GM12801 (cell line): ENCODE results near the gene CCNF.

Experiments
- TF ChIP-seq, protein P1 (sequence below): IDR thresholded peaks from one replicate; pipeline ENCODE4 v1.5.1; 2011; ENCODE audit warnings: control low read depth; ENCODE audit not compliant: insufficient read length; ENCODE audit errors: extremely low read depth

CCNF gene

GRCh38 chr16:2475413-2476344, 46.4 kb downstream of the CCNF start:
- TF ChIP-seq, protein P1, sequence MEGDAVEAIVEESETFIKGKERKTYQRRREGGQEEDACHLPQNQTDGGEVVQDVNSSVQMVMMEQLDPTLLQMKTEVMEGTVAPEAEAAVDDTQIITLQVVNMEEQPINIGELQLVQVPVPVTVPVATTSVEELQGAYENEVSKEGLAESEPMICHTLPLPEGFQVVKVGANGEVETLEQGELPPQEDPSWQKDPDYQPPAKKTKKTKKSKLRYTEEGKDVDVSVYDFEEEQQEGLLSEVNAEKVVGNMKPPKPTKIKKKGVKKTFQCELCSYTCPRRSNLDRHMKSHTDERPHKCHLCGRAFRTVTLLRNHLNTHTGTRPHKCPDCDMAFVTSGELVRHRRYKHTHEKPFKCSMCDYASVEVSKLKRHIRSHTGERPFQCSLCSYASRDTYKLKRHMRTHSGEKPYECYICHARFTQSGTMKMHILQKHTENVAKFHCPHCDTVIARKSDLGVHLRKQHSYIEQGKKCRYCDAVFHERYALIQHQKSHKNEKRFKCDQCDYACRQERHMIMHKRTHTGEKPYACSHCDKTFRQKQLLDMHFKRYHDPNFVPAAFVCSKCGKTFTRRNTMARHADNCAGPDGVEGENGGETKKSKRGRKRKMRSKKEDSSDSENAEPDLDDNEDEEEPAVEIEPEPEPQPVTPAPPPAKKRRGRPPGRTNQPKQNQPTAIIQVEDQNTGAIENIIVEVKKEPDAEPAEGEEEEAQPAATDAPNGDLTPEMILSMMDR: no peak

DNA sequence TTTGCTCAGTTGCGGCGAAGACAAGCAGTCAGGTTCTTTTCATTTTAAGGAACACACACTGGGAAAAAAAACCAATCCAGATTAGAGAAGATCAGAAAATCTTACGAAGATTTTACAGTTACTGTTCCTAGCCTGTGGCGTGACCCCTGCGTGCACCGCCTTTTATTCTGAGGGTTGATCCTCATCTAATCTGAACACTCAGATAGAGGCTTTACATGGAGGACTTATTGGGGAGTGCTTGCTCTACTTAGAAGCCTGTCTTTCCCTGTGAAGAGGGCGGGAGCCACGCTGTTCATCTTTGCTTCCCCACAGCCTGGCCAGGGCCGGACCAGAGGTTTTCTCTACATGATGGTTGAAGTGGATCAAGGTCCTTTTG, 47.1 kb downstream of the CCNF start:
- TF ChIP-seq, protein P1: no peak

GRCh38 chr16:2476741-2477140, 47.5 kb downstream of the CCNF start:
- TF ChIP-seq, protein P1: no peak

DNA sequence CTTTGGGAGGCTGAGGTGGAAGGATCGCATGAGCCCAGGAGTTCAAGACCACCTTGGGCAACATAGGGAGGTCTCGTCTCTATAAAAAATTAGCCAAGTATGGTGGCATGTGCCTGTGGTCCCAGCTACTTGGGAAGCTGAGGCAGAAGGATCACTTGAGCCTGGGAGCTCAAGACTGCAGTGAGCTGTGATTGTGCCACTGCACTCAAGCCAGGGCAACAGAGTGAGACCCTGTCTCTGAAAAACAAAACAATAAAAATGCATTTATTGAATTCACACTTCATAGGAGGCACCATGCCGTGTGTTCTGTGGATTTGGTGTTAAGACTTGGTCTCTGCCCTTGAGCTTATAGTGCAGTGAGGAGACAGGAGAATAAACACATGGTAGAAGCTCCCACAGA, 48.1 kb downstream of the CCNF start:
- TF ChIP-seq, protein P1: no peak

- TF ChIP-seq, protein P1: no peak
Measured at GRCh38 chr16:2478279-2478678, 49.0 kb downstream of the CCNF start.

DNA sequence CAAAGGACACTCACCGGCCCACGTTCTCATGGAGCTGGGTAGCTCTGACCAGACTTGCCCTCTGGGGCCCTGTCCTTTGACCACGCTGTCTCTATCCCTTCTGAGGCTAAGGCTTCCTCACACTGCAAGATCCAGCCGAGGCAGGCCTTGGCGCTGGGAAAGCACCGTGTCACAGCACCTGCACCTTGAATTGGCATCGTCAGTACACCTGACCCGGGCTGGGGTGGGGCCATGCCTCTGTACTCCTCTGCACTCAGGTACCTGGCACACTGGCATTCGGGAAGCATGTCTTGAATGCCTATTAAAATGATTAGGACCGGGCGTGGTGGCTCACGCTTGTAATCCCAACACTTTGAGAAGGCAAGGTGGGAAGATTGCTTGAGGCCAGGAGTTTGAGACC, 51.7 kb downstream of the CCNF start:
- TF ChIP-seq, protein P1: no peak

DNA sequence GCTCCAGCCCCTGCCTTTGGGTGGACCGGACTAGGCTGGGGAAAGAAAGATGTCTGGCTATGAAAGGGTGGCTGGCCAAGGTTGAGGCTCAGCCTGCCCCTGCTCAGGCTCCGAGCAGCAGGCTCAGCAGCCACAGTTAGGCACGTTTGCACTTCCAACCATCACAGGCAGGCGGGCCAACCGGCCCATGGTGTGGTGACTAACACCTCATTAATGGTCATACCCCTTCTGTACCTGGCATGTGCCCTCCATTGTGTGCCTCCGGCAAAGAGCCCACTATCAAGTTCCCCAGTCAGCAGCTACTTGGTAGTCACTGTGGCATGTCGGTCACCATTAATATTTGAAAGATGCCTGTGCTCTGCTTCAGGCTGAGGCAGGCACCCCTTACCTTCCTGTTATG, 52.4 kb downstream of the CCNF start:
- TF ChIP-seq, protein P1: no peak
